AG08396 (cell line): ENCODE results near the gene ANAPC4.

ENCODE experiments used
- DNase-seq: peaks from one replicate; pipeline ENCODE4 v3.0.0; 2012; ENCODE audit warnings: low spot score, mixed read lengths

The ANAPC4 gene

GRCh38 chr4:25377572-25378436 is 741 bp downstream of the ANAPC4 start:
- no peak for DNase-seq

GRCh38 chr4:25378437-25378743 is 1.3 kb downstream of the ANAPC4 start:
- no peak for DNase-seq

- no peak for DNase-seq
Observed at GRCh38 chr4:25379591-25379990, 2.5 kb downstream of the ANAPC4 start.

GRCh38 chr4:25383647-25384046 is 6.6 kb downstream of the ANAPC4 start:
- DNase-seq, result no peak

GRCh38 chr4:25386926-25387325 is 9.9 kb downstream of the ANAPC4 start:
- no peak for DNase-seq

GRCh38 chr4:25397305-25397704 is 20.2 kb downstream of the ANAPC4 start:
- DNase-seq, result no peak

GRCh38 chr4:25399510-25399909 is 22.4 kb downstream of the ANAPC4 start:
- DNase-seq, result no peak

- no peak for DNase-seq
Observed at GRCh38 chr4:25401066-25401465, 24.0 kb downstream of the ANAPC4 start.

- DNase-seq, result no peak
Observed at GRCh38 chr4:25402521-25402920, 25.5 kb downstream of the ANAPC4 start.

- DNase-seq, result no peak
Observed at GRCh38 chr4:25403699-25404098, 26.6 kb downstream of the ANAPC4 start.

GRCh38 chr4:25405453-25405852 is 28.4 kb downstream of the ANAPC4 start:
- no peak for DNase-seq

- no peak for DNase-seq
Observed at GRCh38 chr4:25406081-25406692, 29.1 kb downstream of the ANAPC4 start.

GRCh38 chr4:25410820-25411529 is 33.9 kb downstream of the ANAPC4 start:
- DNase-seq, result no peak

GRCh38 chr4:25413261-25413660 is 36.2 kb downstream of the ANAPC4 start:
- DNase-seq, result no peak

GRCh38 chr4:25417014-25417413 is 40.0 kb downstream of the ANAPC4 start:
- DNase-seq, result no peak

GRCh38 chr4:25420931-25421330 is 43.9 kb downstream of the ANAPC4 start:
- DNase-seq, result no peak

GRCh38 chr4:25421816-25422525 is 44.9 kb downstream of the ANAPC4 start:
- no peak for DNase-seq

GRCh38 chr4:25423548-25423947 is 46.5 kb downstream of the ANAPC4 start:
- no peak for DNase-seq

GRCh38 chr4:25424539-25425228 is 47.6 kb downstream of the ANAPC4 start:
- no peak for DNase-seq

- DNase-seq, result no peak
Observed at GRCh38 chr4:25425361-25425760, 48.3 kb downstream of the ANAPC4 start.

GRCh38 chr4:25427871-25428270 is 50.8 kb downstream of the ANAPC4 start:
- DNase-seq, result no peak

- DNase-seq, result no peak
Observed at GRCh38 chr4:25430630-25431029, 53.6 kb downstream of the ANAPC4 start.
